ENCODE measurements around the gene DENND1A.

GRCh38 chr9:123611226-123611625 is 318.7 kb downstream of the DENND1A start:
- TF ChIP-seq CTCF (IDR thresholded peaks at IDR 0.05) (no peak), POLR2A (IDR thresholded peaks at IDR 0.05) (no peak)
